LHCN-M2 (cell line): ENCODE results near the gene PITPNM2. TPM values are rescaled to one million over a fixed set of nuclear protein-coding genes. Genes with fewer than 3 reads are reported as not detected.

Experiments used
- total RNA-seq: library from RNA; depleted of rRNA; stranded (reverse); fragments of >200 nt; gene quantifications from 2 replicates; pipeline ENCODE4 v1.2.3, GENCODE V29; 2014; rRNA removed

PITPNM2 gene
- total RNA-seq, 1 experiment from 2014 or later, result 4.4 TPM

Other genes starting within 250 kb of the PITPNM2 start
- 4.6 and 7.8 TPM in 2 replicates for gene ABCB9, start 184.6 kb downstream of the PITPNM2 start, total RNA-seq
- gene OGFOD2, start 175.8 kb downstream of the PITPNM2 start, total RNA-seq, result 14.8 and 21.4 TPM in 2 replicates
- gene ARL6IP4, start 170.4 kb downstream of the PITPNM2 start, total RNA-seq, result 238 and 272 TPM in 2 replicates
- gene MPHOSPH9, start 82.1 kb upstream of the PITPNM2 start, total RNA-seq, result 52.6 and 67.5 TPM in 2 replicates
- gene MTRFR, start 82.3 kb upstream of the PITPNM2 start, total RNA-seq, result 6.6 and 9.2 TPM in 2 replicates
- gene CDK2AP1, start 120.8 kb upstream of the PITPNM2 start, total RNA-seq, result 442 and 463 TPM in 2 replicates
- gene SBNO1, start 213.8 kb upstream of the PITPNM2 start, total RNA-seq, result 29.7 and 32.1 TPM in 2 replicates
- 51.9 and 62.7 TPM in 2 replicates for gene KMT5A, start 233.0 kb upstream of the PITPNM2 start, total RNA-seq